Gastrocnemius medialis (tissue), 4 donors: Measurements from ENCODE around the gene SEC23IP.

ENCODE experiments used
- CTCF ChIP-seq, 5 experiments: fragments of 450-650 bp in 3 of 5; fragments of 200-600 bp in 2 of 5; sonication (generic) in 2 of 5; IDR thresholded peaks in 4 of 5; conservative IDR thresholded peaks in 1 of 5; 1 replicate in 4 of 5; 2 replicates in 1 of 5; pipeline ENCODE4 v1.5.1; 2016 to 2019; ENCODE audit warnings: antibody characterized with exemption in 5 of 5, mild to moderate bottlenecking in 3 of 5, moderate library complexity in 3 of 5
- POLR2A ChIP-seq, 2 donors: fragments of 450-650 bp; IDR thresholded peaks; one replicate each; pipeline ENCODE4 v1.6.1; 2017; ENCODE audit warnings: antibody characterized with exemption in 2 of 2, mild to moderate bottlenecking in 2 of 2, moderate library complexity in 2 of 2

DNA sequence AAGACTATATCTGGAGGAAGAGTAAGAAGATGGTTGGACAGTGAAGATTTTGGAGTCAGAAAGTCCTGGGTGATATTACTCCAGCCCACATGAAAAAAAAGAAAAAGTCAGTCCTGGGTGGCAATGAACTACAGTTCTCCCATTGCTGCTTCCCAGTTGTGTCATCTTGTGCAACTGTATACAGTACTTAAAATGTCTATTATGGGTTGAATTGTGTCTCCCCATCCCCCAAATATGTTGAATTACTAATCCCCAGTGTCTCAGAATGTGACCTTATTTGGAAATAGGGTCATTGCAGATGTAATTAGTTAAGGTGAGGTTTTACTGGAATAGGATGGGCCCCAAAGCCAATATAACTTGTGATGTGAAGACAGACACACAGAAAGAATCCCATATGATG lies 15.6 kb downstream of the SEC23IP start:
- TF ChIP-seq CTCF (IDR thresholded peaks at IDR 0.05 in 4 of 5, conservative IDR thresholded peaks at IDR 0.05 in 1 of 5) (no peak), POLR2A (IDR thresholded peaks at IDR 0.05) (no peak)
